ENCODE data around the gene DYSF.

Gene DYSF

GRCh38 chr2:71597756-71598155 lies 144.4 kb downstream of the DYSF start:
- Histone ChIP-seq H3K4me2 (peak overlapping the region in 10 of 11 experiments; percentile 34 to 98 (median 90); a peak in 21 of 22 replicates), H3K4me3 (peak overlapping the region in 1 of 10 experiments; percentile 41; a peak in 1 of 20 replicates), H3K9me3 (replicated peaks in 1 of 11) (no peaks in the 10 kb centered on the region), H3K4me1 (peaks cover 17 to 87% (median 71%) of the 10 kb centered on the region in 10 experiments), H4K20me1 (peaks cover 0 to 67% (median 43%) of the 10 kb centered on the region in 11 experiments; a peak in 16 of 22 replicates), H3K9ac (no peak overlapping the region), H3K27me3 (peaks cover 0 to 29% (median 6%) of the 10 kb centered on the region in 11 experiments; a peak in 12 of 22 replicates), H3K36me3 (peaks cover 0 to 39% (median 0%) of the 10 kb centered on the region in 11 experiments; a peak in 6 of 22 replicates), H3K27ac (no peak overlapping the region)
- no peak for TF ChIP-seq Cebpa-rat (IDR thresholded peaks at IDR 0.05)

GRCh38 chr2:71598526-71598925 lies 145.2 kb downstream of the DYSF start:
- Histone ChIP-seq H3K36me3 (peaks cover 0 to 34% (median 0%) of the 10 kb centered on the region in 11 experiments; a peak in 6 of 22 replicates), H3K27me3 (peaks cover 0 to 29% (median 6%) of the 10 kb centered on the region in 11 experiments; a peak in 12 of 22 replicates), H3K4me1 (peaks cover 25 to 87% (median 72%) of the 10 kb centered on the region in 10 experiments), H3K4me2 (peak overlapping the region; percentile 9 to 98 (median 87); a peak in 21 of 22 replicates), H3K27ac (no peak overlapping the region; a peak in 1 of 22 replicates), H3K9ac (peak overlapping the region in 3 of 11 experiments; percentile 2 to 23 (median 10); a peak in 2 of 22 replicates), H4K20me1 (peaks cover 0 to 71% (median 43%) of the 10 kb centered on the region in 11 experiments; a peak in 16 of 22 replicates), H3K9me3 (replicated peaks in 1 of 11) (no peaks in the 10 kb centered on the region), H3K4me3 (peak overlapping the region in 2 of 10 experiments; percentile 30 to 41; a peak in 4 of 20 replicates)
- no peak for TF ChIP-seq Cebpa-rat (IDR thresholded peaks at IDR 0.05)

GRCh38 chr2:71599038-71599437 lies 145.7 kb downstream of the DYSF start:
- no peak for TF ChIP-seq Cebpa-rat (IDR thresholded peaks at IDR 0.05)
- Histone ChIP-seq H3K27ac (no peak overlapping the region; a peak in 1 of 22 replicates), H3K4me3 (peak overlapping the region in 2 of 10 experiments; percentile 30 to 41; a peak in 2 of 20 replicates), H3K4me2 (peak overlapping the region in 10 of 11 experiments; percentile 34 to 98 (median 90); a peak in 20 of 22 replicates), H3K36me3 (peaks cover 0 to 29% (median 0%) of the 10 kb centered on the region in 11 experiments; a peak in 5 of 22 replicates), H3K9me3 (replicated peaks in 1 of 11) (no peaks in the 10 kb centered on the region), H4K20me1 (peaks cover 0 to 71% (median 43%) of the 10 kb centered on the region in 11 experiments; a peak in 16 of 22 replicates), H3K4me1 (peaks cover 30 to 87% (median 75%) of the 10 kb centered on the region in 10 experiments), H3K27me3 (peaks cover 0 to 29% (median 6%) of the 10 kb centered on the region in 11 experiments; a peak in 12 of 22 replicates), H3K9ac (peak overlapping the region in 2 of 11 experiments; percentile 2 to 23; a peak in 1 of 22 replicates)

GRCh38 chr2:71599646-71600236 lies 146.4 kb downstream of the DYSF start:
- Histone ChIP-seq H3K4me3 (peak overlapping the region in 1 of 10 experiments; percentile 41; a peak in 1 of 20 replicates), H3K36me3 (peaks cover 0 to 22% (median 0%) of the 10 kb centered on the region in 11 experiments; a peak in 2 of 22 replicates), H4K20me1 (peaks cover 0 to 71% (median 43%) of the 10 kb centered on the region in 11 experiments; a peak in 16 of 22 replicates), H3K4me1 (peaks cover 37 to 94% (median 82%) of the 10 kb centered on the region in 10 experiments), H3K4me2 (peak overlapping the region in 9 of 11 experiments; percentile 66 to 98 (median 92); a peak in 18 of 22 replicates), H3K27me3 (peaks cover 0 to 29% (median 6%) of the 10 kb centered on the region in 11 experiments; a peak in 12 of 22 replicates), H3K27ac (no peak overlapping the region), H3K9me3 (replicated peaks in 1 of 11) (no peaks in the 10 kb centered on the region), H3K9ac (no peak overlapping the region)
- TF ChIP-seq Cebpa-rat (IDR thresholded peaks at IDR 0.05) = no peak

GRCh38 chr2:71600555-71600954 lies 147.2 kb downstream of the DYSF start:
- H3K36me3 ChIP-seq = peaks cover 0 to 22% (median 0%) of the 10 kb centered on the region in 11 experiments; a peak in 2 of 22 replicates
- peak overlapping the region in 9 of 11 experiments; percentile 66 to 98 (median 92); a peak in 17 of 22 replicates for H3K4me2 ChIP-seq
- peaks cover 0 to 71% (median 43%) of the 10 kb centered on the region in 11 experiments; a peak in 16 of 22 replicates for H4K20me1 ChIP-seq
- H3K4me3 ChIP-seq = no peak overlapping the region; a peak in 1 of 20 replicates
- no peaks in the 10 kb centered on the region for H3K9me3 ChIP-seq (replicated peaks in 1 of 11)
- peaks cover 0 to 29% (median 6%) of the 10 kb centered on the region in 11 experiments; a peak in 12 of 22 replicates for H3K27me3 ChIP-seq
- TF ChIP-seq Cebpa-rat (IDR thresholded peaks at IDR 0.05) = no peak
- H3K9ac ChIP-seq = no peak overlapping the region
- no peak overlapping the region for H3K27ac ChIP-seq
- H3K4me1 ChIP-seq = peaks cover 45 to 99% (median 88%) of the 10 kb centered on the region in 10 experiments

GRCh38 chr2:71601136-71602114 lies 148.1 kb downstream of the DYSF start:
- no peaks in the 10 kb centered on the region for H3K9me3 ChIP-seq (replicated peaks in 1 of 11)
- TF ChIP-seq Cebpa-rat (IDR thresholded peaks at IDR 0.05) = no peak
- no peak overlapping the region for H3K27ac ChIP-seq
- no peak overlapping the region for H3K4me3 ChIP-seq
- H3K36me3 ChIP-seq = peaks cover 0 to 27% (median 0%) of the 10 kb centered on the region in 11 experiments; a peak in 2 of 22 replicates
- H3K27me3 ChIP-seq = peaks cover 0 to 29% (median 6%) of the 10 kb centered on the region in 11 experiments; a peak in 12 of 22 replicates
- H4K20me1 ChIP-seq = peaks cover 0 to 64% (median 43%) of the 10 kb centered on the region in 11 experiments; a peak in 16 of 22 replicates
- H3K4me1 ChIP-seq = peaks cover 45 to 98% (median 89%) of the 10 kb centered on the region in 10 experiments
- no peak overlapping the region for H3K9ac ChIP-seq
- H3K4me2 ChIP-seq = peak overlapping the region in 9 of 11 experiments; percentile 66 to 98 (median 92); a peak in 17 of 22 replicates

GRCh38 chr2:71602115-71602495 lies 148.7 kb downstream of the DYSF start:
- H3K9me3 ChIP-seq (replicated peaks in 1 of 11) = no peaks in the 10 kb centered on the region
- peaks cover 45 to 91% (median 86%) of the 10 kb centered on the region in 10 experiments for H3K4me1 ChIP-seq
- H3K27ac ChIP-seq = no peak overlapping the region
- no peak overlapping the region for H3K4me3 ChIP-seq
- peak overlapping the region in 9 of 11 experiments; percentile 80 to 98 (median 92); a peak in 15 of 22 replicates for H3K4me2 ChIP-seq
- H3K36me3 ChIP-seq = peaks cover 0 to 27% (median 0%) of the 10 kb centered on the region in 11 experiments; a peak in 2 of 22 replicates
- H3K27me3 ChIP-seq = peaks cover 0 to 29% (median 6%) of the 10 kb centered on the region in 11 experiments; a peak in 12 of 22 replicates
- H3K9ac ChIP-seq = no peak overlapping the region
- TF ChIP-seq Cebpa-rat (IDR thresholded peaks at IDR 0.05) = no peak
- peaks cover 0 to 58% (median 39%) of the 10 kb centered on the region in 11 experiments; a peak in 16 of 22 replicates for H4K20me1 ChIP-seq

- peaks cover 45 to 86% (median 81%) of the 10 kb centered on the region in 10 experiments for H3K4me1 ChIP-seq
- H3K27ac ChIP-seq = no peak overlapping the region
Observed at GRCh38 chr2:71602581-71602980, 149.2 kb downstream of the DYSF start.

More at GRCh38 chr2:71602581-71602980, 149.2 kb downstream of the DYSF start:
- Histone ChIP-seq H4K20me1 (peaks cover 0 to 53% (median 35%) of the 10 kb centered on the region in 11 experiments; a peak in 16 of 22 replicates), H3K27me3 (peaks cover 0 to 29% (median 6%) of the 10 kb centered on the region in 11 experiments; a peak in 12 of 22 replicates), H3K9me3 (replicated peaks in 1 of 11) (no peaks in the 10 kb centered on the region), H3K36me3 (peaks cover 0 to 27% (median 0%) of the 10 kb centered on the region in 11 experiments; a peak in 2 of 22 replicates), H3K9ac (no peak overlapping the region), H3K4me2 (peak overlapping the region; percentile 55 to 98 (median 82); a peak in 16 of 22 replicates), H3K4me3 (no peak overlapping the region)
- no peak for TF ChIP-seq Cebpa-rat (IDR thresholded peaks at IDR 0.05)

Measured in BLaER1 treated with 17β-estradiol and CSF1 and Interleukin-3, amounts not matched to agents 10 nM and 100 nM (cell line).